IPS-NIHi7 (cell line): Measurements from ENCODE around the gene TP53I3.
"Not testable (repeated sequence)": the region's sequence is repeated elsewhere in the genome, so short reads cannot be mapped to it uniquely, and the experiment has no call there.

Experiments
- DNase-seq: peaks from one replicate; pipeline ENCODE4 v3.0.0; 2012; ENCODE audit warnings: mixed read lengths; ENCODE audit errors: extremely low spot score

TP53I3 gene

GRCh38 chr2:24100732-24101131 is 16.1 kb upstream of the TP53I3 start:
- DNase-seq, result not testable (repeated sequence)

DNA sequence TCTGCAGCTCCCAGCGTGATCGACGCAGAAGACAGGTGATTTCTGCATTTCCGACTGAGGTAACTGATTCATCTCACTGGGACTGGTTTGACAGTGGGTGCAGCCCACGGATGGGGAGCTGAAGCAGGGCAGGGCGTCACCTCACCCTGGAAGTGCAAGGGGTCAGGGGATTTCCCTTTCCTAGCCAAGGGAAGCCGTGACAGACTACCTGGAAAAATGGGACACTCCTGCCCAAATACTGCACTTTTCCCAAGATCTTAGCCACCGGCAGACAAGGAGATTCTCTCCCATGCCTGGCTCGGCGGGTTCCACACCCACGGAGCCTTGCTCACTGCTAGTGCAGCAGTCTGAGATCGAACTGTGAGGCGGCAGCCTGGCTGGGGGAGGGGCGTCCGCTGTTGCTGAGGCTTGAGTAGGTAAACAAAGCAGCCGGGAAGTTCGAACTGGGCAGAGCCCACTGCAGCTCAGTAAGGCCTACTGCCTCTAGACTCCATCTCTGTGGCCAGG is 10.6 kb upstream of the TP53I3 start:
- not testable (repeated sequence) for DNase-seq

DNA sequence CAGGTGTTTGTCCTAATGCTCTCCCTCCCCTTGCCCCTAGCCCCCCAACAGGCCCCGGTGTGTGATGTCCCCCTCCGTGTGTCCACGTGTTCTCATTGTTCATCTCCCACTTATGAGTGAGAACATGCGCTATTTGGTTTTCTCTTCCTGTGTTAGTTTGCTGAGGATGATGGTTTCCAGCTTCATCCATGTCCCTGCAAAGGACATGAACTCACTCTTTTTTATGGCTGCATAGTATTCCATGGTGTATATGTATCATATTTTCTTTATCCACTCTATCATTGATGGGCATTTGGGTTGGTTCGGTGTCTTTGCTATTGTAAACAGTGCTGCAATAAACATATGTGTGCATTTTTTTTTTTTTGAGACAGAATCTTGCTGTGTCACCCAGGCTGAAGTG is 8.6 kb upstream of the TP53I3 start:
- DNase-seq, result not testable (repeated sequence)

DNA sequence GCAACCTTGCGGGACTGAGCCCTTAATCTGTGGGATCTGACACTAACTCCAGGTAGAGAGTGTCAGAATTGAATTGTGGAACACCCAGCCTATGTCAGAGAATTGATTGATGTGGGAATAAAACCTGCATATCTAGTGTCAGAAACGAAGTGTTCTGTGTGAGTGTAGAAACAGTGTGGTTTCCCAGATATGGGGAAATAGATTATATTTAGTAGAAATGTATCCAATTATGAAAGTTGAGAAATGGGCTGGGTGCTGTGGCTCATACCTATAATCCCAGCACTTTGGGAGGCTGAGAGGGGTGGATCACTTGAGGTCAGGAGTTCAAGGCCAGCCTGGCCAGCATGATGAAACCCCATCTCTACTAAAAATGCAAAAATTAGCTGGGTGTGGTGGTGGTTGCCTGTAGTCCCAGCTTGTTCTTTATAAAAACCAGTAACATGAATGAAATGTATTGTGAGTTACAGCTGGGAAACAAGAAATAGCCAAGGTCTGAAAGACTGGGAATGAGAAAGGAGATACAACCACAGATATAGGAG is 4.3 kb upstream of the TP53I3 start:
- no peak for DNase-seq

DNA sequence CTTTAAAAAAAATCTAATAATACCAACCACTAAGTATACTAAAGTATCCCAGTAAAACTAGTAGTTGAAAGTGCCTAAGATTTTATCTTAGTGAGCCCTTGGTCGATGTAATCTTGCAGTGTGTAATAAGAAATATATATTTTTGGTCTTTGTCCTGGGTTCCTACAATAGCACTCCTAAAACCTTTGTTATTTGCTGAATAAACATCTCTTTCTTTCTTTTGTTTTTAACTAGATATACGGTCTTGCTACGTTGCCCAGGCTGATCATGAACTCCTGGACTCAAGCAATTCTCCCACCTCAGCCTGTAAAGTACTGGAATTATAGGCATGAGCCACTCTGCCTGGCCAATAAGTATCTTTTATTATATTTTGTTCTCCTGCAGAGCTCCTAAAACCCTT is 2.4 kb upstream of the TP53I3 start:
- DNase-seq, result no peak

- no peak for DNase-seq
Observed at GRCh38 chr2:24086241-24086640, 1.6 kb upstream of the TP53I3 start.

GRCh38 chr2:24085200-24085489 is 511 bp upstream of the TP53I3 start:
- no peak for DNase-seq

- DNase-seq, result peak; percentile 73
Observed at GRCh38 chr2:24083567-24084385, 858 bp downstream of the TP53I3 start.

DNA sequence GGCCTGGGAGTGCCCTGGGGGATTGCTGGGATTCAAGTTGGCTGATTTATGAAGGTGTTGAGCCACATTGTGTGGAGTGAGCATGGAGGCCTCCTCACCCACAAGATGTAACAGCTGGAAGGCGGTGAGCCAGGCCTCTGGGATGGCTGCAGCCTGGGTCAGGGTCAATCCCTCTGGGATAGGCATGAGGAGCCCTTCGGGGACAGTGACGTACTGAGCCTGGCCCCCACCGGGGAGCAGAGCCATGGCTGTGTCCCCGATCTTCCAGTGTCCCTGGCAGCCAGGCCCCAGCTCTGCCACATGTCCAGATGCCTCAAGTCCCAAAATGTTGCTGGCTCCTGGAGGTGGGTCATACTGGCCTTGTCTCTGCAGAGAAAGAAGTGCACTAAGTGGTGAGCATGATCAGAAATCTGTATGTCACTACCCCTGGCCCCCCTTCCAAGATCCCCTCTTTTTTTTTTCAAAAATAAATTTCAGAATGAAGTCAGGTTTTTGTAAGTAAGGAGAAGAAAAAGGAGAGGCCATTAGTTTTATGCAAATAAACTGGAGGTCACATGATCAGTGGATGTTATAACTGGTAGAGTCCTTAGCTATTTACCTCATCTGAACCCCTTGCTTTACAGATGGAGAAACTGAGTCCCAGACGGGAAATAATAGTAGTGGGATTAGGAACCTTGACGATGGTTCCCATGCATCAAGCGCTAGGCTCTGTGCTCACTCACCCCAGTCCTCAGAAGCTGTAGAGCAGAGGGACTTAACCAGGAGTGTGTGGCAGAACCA is 1.7 kb downstream of the TP53I3 start:
- no peak for DNase-seq

DNA sequence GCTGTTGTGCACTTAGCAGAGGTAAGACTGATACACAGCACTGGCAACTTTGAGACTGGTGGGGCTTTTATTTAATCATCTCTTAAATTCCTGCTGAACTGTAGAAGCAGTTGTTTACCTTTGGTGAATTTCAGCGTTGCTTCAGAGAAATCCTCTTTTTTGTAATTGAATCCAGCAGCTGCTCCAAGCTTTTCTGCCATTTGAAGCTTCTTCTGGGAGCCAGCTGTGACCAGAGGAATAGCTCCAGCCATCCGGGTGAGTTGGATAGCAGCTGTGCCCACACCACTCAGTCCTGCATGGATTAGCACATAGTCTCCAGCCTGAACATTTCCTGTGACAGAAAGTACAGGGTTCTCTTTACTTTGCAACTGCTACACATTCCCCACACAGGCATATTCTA is 3.9 kb downstream of the TP53I3 start:
- DNase-seq, result no peak

- DNase-seq, result no peak
Observed at GRCh38 chr2:24077879-24078278, 6.8 kb downstream of the TP53I3 start.

DNA sequence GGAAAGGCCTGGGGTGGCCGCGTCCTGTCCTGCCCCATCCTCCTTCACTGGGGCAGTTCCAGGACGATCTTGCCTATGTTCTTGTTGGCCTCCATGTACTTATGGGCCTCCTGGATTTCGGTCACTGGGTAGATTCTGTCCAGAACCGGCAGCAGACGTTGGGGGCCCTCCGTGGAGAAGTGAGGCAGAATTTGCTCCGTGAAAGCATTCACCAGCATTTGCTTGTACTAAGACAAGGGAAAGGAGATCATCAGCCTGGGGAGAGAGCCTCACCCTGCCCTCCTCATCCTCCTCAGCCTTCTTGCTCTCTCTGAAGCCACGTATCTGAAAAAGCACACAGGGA is 7.1 kb downstream of the TP53I3 start:
- DNase-seq, result no peak

- DNase-seq, result no peak
Observed at GRCh38 chr2:24076849-24077534, 7.6 kb downstream of the TP53I3 start.

DNA sequence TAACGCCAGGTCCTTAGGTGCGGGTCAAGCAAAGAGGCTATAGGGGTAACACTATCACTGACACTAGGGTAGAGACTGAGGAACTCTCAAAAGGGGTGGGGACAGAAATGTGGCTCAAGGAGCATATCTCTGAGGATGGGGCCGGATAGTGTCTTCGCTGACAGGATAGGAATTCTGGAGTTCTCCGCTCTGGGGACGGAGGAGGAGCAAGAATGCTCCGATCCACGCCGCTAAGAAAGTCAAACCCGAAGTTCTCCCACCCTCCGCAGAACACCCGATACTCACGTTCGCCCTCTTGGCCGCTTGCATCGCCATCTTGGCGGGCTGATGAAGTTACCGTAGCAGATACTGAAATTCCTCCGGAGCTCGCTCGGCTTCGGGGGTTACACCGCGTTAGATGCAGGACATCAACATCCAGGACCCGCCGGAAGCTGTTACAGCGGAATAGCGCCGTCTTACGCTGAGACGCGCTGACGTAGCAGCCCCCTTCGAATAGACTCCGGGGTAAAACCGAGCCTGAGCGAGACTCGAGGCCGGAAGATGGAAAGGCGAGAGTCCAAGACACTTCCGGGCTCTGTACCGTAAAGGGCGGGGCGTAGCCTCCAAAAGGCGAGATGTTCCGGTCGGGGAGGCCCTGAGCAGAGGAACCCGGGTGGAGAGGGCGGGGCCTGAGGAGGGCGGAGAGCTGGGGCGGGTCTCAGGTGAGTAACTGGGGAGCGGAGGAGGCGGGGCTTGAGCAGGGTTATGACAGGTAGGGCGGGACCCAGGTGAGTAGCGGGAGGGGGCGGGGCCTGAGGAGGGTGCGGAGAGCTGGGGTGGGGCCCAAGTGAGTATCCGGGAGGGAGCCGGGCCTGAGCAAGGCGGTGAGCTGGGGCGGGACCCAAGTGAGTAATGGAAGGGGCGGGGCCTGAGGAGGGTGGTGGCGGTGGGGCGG is 8.5 kb downstream of the TP53I3 start, which contains the start of gene SF3B6:
Gene SF3B6 (minus strand): TSS at position 412 of the 934 bp plus-strand sequence. CDS start 97 bp downstream, at position 315.
- DNase-seq, result peak; percentile 95

DNA sequence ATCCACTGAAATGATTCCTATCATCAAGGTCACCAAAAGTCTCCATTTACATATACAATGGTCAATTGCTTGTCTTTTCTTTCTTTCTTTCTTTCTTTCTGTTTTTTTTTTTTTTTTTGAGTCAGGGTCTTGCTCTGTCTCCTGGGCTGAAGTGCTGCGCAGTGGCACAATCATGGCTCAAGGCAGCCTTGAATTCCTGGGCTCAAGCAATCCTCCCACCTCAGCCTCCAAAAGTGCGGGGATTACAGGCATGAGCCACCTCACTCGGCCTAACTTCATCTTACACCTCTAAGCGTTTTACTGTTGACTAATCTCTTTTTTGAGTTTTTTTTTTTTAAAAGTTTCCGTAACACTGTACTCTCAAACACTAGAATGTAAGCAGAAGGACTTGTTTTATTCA is 9.4 kb downstream of the TP53I3 start:
- no peak for DNase-seq

GRCh38 chr2:24073816-24074215 is 10.8 kb downstream of the TP53I3 start:
- no peak for DNase-seq

GRCh38 chr2:24072259-24072658 is 12.4 kb downstream of the TP53I3 start:
- no peak for DNase-seq

DNA sequence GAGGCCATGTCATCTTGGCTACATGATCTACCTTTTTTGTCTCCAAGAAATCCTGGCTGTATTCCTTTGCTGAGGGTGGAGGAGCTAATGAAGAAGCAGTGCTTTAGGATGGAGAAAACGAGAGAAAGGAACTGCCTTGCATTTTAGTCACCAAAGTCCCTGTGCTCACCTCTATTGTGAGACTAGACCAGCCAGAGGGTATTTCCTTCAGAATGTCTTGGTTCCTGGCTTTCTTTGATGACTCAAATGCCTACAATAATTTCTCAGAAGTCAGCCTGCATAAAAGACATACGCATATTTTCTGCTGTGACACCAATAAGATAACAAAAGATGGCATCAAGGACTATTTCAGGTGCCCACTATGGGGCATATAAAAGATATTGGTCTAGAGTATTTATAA is 19.3 kb downstream of the TP53I3 start:
- no peak for DNase-seq

DNA sequence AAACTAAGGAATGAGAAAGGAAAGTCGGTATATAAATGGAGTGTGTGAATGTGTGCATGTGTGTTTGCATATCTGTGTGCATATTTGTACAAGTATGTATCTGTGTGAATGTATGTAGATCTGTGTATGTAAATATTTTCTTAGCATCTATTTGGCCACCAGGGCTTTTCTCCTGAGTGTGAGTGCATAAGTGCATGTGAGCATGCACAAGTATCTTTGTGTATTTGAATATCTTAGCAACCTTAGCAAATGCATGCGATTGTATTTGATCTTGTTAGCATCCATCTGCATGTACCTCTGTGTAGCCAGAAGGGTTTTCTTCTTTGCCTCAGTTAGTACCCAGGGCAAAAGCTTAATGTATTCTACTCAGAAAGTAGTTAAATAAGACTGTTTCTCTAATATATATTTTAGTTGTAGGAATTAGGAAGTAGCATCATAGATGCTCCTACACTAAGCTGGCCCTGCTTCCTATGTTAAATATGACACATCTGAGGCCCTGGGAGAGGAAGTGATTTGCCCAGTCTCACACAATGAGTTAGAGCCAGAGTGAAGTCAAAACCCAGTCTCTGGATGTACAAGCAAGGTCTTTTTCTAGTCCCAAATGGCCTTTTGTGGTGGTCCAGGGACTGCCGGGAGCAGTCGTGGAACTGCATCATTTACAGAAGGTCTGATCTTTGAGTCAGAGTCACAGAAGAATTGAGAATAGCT is 25.9 kb downstream of the TP53I3 start:
- DNase-seq, result no peak

- DNase-seq, result no peak
Observed at GRCh38 chr2:24055750-24056149, 28.9 kb downstream of the TP53I3 start.
